Keratinocyte (primary cell): ENCODE measurements around the gene PRKAR1B.

Experiments
- EZH2 ChIP-seq: IDR thresholded peaks from one replicate; pipeline ENCODE4 v1.6.1; 2012; ENCODE audit warnings: inconsistent platforms, mild to moderate bottlenecking, low read length, moderate library complexity
- TF ChIP-seq, protein P1 (sequence below), 3 experiments: IDR thresholded peaks in 1 of 3; conservative IDR thresholded peaks in 1 of 3; optimal IDR thresholded peaks in 1 of 3; 2 replicates in 2 of 3; 3 replicates in 1 of 3; pipeline versions ENCODE3 to v1.5.1; 2011; ENCODE audit warnings: low read length in 3 of 3, mild to moderate bottlenecking in 3 of 3, moderate library complexity in 2 of 3, control low read depth in 1 of 3, inconsistent platforms in 1 of 3; ENCODE audit not compliant: insufficient read depth in 2 of 3; ENCODE audit errors: extremely low read depth in 1 of 3

DNA sequence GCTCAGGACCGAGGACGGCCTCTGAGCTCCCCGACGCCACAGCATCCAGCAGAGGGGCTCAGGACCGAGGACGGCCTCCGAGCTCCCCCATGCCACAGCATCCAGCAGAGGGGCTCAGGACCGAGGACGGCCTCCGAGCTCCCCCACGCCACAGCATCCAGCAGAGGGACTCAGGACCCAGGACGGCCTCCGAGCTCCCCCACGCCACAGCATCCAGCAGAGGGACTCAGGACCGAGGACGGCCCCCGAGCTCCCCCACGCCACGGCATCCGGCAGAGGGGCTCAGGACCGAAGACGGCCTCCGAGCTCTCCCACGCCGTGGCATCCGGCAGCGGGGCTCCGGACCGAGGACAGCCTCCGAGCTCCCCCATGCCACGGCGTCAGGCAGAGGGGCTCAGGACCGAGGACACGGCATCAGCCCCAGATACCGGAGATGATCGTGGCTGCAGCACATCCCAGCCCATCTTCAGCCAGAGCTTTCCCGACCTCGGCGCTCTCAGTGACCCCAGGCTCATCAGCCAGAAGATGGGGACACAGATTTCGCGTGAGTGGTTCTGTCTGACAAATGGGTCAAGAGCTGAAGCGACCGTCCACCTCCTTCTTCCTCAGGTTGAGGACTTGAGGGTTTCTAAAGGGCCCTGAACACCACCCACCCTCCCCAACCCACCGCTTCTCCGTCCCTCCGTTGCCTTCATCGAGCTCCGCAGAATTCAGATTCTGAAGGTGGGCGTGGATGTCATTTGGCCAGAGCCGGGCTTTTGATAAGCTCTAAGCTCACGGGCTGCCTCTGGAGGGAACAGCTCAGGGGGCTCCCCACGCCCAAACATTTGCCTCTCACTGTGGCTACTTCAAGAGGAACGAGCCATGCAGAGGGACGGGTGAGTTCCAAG, 56.3 kb downstream of the PRKAR1B start:
- TF ChIP-seq, protein P1, sequence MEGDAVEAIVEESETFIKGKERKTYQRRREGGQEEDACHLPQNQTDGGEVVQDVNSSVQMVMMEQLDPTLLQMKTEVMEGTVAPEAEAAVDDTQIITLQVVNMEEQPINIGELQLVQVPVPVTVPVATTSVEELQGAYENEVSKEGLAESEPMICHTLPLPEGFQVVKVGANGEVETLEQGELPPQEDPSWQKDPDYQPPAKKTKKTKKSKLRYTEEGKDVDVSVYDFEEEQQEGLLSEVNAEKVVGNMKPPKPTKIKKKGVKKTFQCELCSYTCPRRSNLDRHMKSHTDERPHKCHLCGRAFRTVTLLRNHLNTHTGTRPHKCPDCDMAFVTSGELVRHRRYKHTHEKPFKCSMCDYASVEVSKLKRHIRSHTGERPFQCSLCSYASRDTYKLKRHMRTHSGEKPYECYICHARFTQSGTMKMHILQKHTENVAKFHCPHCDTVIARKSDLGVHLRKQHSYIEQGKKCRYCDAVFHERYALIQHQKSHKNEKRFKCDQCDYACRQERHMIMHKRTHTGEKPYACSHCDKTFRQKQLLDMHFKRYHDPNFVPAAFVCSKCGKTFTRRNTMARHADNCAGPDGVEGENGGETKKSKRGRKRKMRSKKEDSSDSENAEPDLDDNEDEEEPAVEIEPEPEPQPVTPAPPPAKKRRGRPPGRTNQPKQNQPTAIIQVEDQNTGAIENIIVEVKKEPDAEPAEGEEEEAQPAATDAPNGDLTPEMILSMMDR (optimal IDR thresholded peaks at IDR 0.05 in 1 of 3, IDR thresholded peaks at IDR 0.05 in 1 of 3, conservative IDR thresholded peaks at IDR 0.05 in 1 of 3; ENCODE audit: extremely low read depth in 1 of 3, insufficient read depth in 2 of 3, low read length in 3 of 3) = no peak
- no peak for TF ChIP-seq EZH2
